RWPE1 (cell line): Measurements from ENCODE around the gene KRTAP4-7.
A peak's percentile ranks its signal among the peaks of the same experiment; 100 is the strongest.
"Not testable (repeated sequence)": the region's sequence is repeated elsewhere in the genome, so short reads cannot be mapped to it uniquely, and the experiment has no call there.

Experiments used
- CTCF ChIA-PET: fragments of 350-600 bp; sonication (Branson Sonifier 250); formaldehyde crosslinking; extraction: SDS; loops from one replicate; lab custom pipeline; 2021; lab: Yijun Ruan, JAX
- POLR2A ChIA-PET: fragments of 400-600 bp; formaldehyde crosslinking; extraction: SDS; loops from one replicate; lab custom pipeline; 2020; ENCODE audit warnings: antibody characterized with exemption; ENCODE audit not compliant: low non-redundant PET; lab: Yijun Ruan, JAX
- DNase-seq: peaks from one replicate; pipeline ENCODE4 v3.0.0; 2012; ENCODE audit warnings: low spot score
- H3K27ac ChIP-seq: fragments of 450-650 bp; 2 replicates; pipeline ENCODE4 v1.5.1; 2017
- CTCF ChIP-seq: fragments of 450-650 bp; conservative IDR thresholded peaks from 2 replicates; pipeline ENCODE4 v1.5.1; 2017; ENCODE audit warnings: low read depth, mild to moderate bottlenecking

Gene KRTAP4-7

GRCh38 chr17:41098042-41098441 lies 14.1 kb downstream of the KRTAP4-7 start, which contains the start of gene KRTAP4-8:
KRTAP4-8 (minus strand) TSS chr17:41098142; CDS start chr17:41098084, 58 bp downstream.
- POLR2A ChIA-PET, result no interaction called here
- no peak for DNase-seq
- peak within 1 kb of the TSS; percentile 53; the same call in 1 of the 2 replicates for H3K27ac ChIP-seq

GRCh38 chr17:41098481-41098880 lies 14.5 kb downstream of the KRTAP4-7 start:
- POLR2A ChIA-PET, result no interaction called here
- TF ChIP-seq CTCF, result no peak
- peak; percentile 23 for DNase-seq
- H3K27ac ChIP-seq, result peak overlapping the region; percentile 53; the same call in 1 of the 2 replicates
- CTCF ChIA-PET, result no interaction called here

More at GRCh38 chr17:41098042-41098441, 14.1 kb downstream of the KRTAP4-7 start, which contains the start of gene KRTAP4-8:
- no peak for TF ChIP-seq CTCF
- CTCF ChIA-PET, result no interaction called here

GRCh38 chr17:41099682-41100480 lies 15.9 kb downstream of the KRTAP4-7 start:
- POLR2A ChIA-PET, result interaction anchor here (0.6 kb wide), 1 partner anchor 157 kb away, joined by 3 read pairs; no protein-coding TSS in a partner anchor
- CTCF ChIA-PET, H3K27ac ChIP-seq: not testable (repeated sequence)
- DNase-seq, result peak; percentile 46

GRCh38 chr17:41101586-41102259 lies 17.8 kb downstream of the KRTAP4-7 start, which contains the start of gene KRTAP4-16:
KRTAP4-16 (minus strand) TSS chr17:41102209; CDS start chr17:41102209, 0 bp downstream.
- DNase-seq, result no peak
- POLR2A ChIA-PET, result no interaction called here
- CTCF ChIA-PET, result no interaction called here
- H3K27ac ChIP-seq, result no peak within 1 kb of the TSS
- TF ChIP-seq CTCF, result no peak

GRCh38 chr17:41103896-41104295 lies 19.9 kb downstream of the KRTAP4-7 start:
- CTCF ChIA-PET, result no interaction called here
- H3K27ac ChIP-seq, result no peak overlapping the region
- no peak for TF ChIP-seq CTCF
- POLR2A ChIA-PET, result no interaction called here
- no peak for DNase-seq

- CTCF ChIA-PET, DNase-seq, POLR2A ChIA-PET, H3K27ac ChIP-seq: not testable (repeated sequence)
These were observed 20.6 kb downstream of the KRTAP4-7 start for GRCh38 chr17:41104386-41105038.

- CTCF ChIA-PET, DNase-seq, POLR2A ChIA-PET, H3K27ac ChIP-seq: not testable (repeated sequence)
These were observed 21.4 kb downstream of the KRTAP4-7 start, which contains the start of gene KRTAP4-9 for GRCh38 chr17:41105347-41105746. KRTAP4-9 (plus strand) TSS chr17:41105389; CDS start chr17:41105389, 0 bp downstream.
